ENCODE data around the gene FOXN3. TPM values are rescaled to one million over a fixed set of nuclear protein-coding genes. Genes with fewer than 3 reads are reported as not detected.

The FOXN3 gene
- total RNA-seq, 2 donors from 2014 or later, result 46.8 to 72.6 TPM

DNA sequence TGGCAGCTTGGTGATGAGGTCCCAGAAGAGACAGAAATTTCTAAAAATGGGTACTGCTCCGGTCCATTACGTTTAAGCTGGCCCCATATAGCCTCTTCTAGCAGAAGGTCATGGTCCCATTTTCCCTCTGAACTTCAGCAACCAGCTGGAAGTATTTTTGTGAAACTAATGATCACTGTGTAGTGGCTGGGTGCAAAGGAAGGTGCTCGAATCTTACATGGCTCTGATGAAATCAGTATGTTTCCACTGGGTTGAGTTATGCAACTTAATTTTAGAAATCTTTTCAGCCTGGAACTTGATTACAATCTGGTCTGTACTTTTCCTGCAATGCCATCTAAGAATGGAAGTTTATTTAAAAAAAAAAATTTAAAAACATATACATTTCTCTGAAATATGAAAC is 228.5 kb downstream of the FOXN3 start:
- TF ChIP-seq CTCF (IDR thresholded peaks at IDR 0.05), result no peak
- H3K4me1 ChIP-seq, result no peaks in the 10 kb centered on the region
- H3K9me3 ChIP-seq, result no peaks in the 10 kb centered on the region
- no peak overlapping the region for H3K27ac ChIP-seq
- intact Hi-C loops (cut with DNase I), result loop anchor here (10.0 kb wide), 1 partner anchor 226 kb away; the partner anchor contains the start of gene FOXN3
- no peak for DNase-seq
- H3K9ac ChIP-seq (ENCODE audit: low read depth in 2 of 2, low read length in 2 of 2), result no peak overlapping the region
- H3K36me3 ChIP-seq, result no peaks in the 10 kb centered on the region
- no peak overlapping the region for H3K4me3 ChIP-seq
- no peaks in the 10 kb centered on the region for H3K27me3 ChIP-seq

DNA sequence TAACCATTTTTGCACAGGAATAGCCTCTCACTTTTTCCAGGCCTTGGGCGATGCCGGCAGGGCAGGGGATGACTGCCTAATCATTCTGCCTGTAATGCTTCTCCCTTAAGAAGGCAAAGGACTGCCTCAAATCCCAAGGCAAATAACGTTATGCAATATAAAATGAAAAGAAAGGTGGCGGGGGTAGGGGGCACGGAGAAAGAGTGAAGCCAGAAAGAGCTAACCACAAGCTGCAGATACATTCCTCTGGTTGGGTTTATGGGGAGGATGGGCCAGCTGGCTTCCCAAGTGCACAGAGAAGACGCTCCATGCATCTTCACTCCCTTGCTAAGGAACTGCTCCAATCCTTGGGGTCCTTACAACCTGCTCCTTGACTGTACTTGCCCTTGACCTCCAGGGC is 229.5 kb downstream of the FOXN3 start:
- Histone ChIP-seq H3K9me3 (no peaks in the 10 kb centered on the region), H3K9ac (ENCODE audit: low read depth in 2 of 2, low read length in 2 of 2) (no peak overlapping the region), H3K27ac (no peak overlapping the region), H3K36me3 (no peaks in the 10 kb centered on the region), H3K4me3 (no peak overlapping the region), H3K4me1 (no peaks in the 10 kb centered on the region), H3K27me3 (no peaks in the 10 kb centered on the region)
- intact Hi-C loops (cut with DNase I), result loop anchor here (10.0 kb wide), 1 partner anchor 227 kb away; the partner anchor contains the start of gene FOXN3
- no peak for DNase-seq
- TF ChIP-seq CTCF (IDR thresholded peaks at IDR 0.05), result no peak

DNA sequence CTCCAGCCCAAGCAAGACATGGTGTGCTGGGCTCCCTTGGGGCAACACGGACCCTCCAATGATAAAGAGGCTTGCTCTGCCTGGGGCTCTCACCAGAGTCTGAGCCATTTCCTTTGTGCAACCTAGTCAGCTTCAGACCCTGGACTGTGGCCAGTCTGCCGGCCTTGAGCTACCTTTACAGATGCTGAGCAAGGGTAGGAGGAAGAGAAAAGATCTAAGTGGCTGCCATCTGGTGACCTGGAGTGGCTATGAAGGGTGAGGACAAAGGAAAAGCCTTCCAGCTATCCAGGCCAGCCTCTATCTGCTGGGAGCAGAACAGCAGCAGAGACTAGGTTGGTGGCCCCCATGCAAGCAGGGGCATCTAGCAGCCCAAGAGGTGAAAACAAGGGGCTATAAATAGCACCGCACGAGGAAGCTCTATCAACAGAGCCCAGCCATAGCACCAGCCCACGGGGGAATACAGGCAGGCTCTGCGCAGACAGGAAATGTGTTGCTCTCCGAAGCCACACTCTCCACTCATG is 230.1 kb downstream of the FOXN3 start:
- intact Hi-C loops (cut with DNase I), result loop anchor here (10.0 kb wide), 1 partner anchor 228 kb away; the partner anchor contains the start of gene FOXN3

DNA sequence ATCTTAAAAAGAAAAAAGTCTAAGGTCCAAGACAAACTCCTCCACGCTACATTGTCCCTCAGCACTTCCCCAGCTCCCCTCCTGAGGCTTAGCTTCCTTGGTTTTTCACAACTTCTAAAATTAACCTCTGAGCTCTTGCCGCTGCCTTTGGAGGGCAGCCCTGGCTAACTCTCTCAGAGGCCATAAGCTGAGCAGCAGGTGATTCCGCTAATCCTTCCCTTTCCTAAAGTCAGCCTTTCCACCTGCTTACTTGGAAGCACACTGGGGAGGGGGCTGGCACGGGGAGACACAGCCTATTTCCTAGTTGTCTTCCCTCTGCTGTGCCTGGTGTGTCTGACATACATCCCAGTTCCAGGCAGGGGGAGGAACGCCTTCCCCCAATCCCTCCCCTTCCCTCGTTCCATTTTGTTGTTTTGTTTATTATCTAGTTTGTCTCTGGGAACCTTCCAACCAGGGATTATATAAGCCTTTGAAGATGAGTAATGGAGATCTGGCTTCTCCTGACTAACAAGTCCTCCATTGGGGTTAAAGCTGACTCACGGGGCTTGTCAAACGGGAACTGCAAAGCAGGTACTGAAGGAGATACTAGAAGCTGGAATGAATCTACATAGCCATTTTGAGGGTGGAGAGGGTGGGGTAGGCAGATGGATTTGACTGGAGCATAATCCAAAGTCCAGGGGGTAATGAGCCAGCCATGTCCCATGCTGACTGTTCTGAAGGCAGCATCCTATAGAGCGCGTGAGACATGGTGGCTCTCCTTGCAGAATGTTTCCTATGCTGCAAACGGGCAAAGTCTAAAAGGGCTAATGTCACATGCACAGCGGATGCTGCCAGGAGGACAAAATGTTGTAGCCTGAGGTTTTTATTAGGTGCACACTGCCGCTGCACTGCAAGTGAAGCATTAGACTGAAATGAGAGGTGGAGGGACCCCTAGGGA is 230.8 kb downstream of the FOXN3 start:
- no peaks in the 10 kb centered on the region for H3K4me1 ChIP-seq
- H3K9ac ChIP-seq (ENCODE audit: low read depth in 2 of 2, low read length in 2 of 2), result no peak overlapping the region
- no peak overlapping the region for H3K4me3 ChIP-seq
- no peaks in the 10 kb centered on the region for H3K9me3 ChIP-seq
- H3K27me3 ChIP-seq, result no peaks in the 10 kb centered on the region
- TF ChIP-seq CTCF (IDR thresholded peaks at IDR 0.05), result no peak
- no peak for DNase-seq
- intact Hi-C loops (cut with DNase I), result loop anchor here (10.0 kb wide), 1 partner anchor 229 kb away; the partner anchor contains the start of gene FOXN3
- H3K27ac ChIP-seq, result no peak overlapping the region
- H3K36me3 ChIP-seq, result no peaks in the 10 kb centered on the region

More for the DNA sequence above, 230.1 kb downstream of the FOXN3 start:
- H3K9me3 ChIP-seq, result no peaks in the 10 kb centered on the region
- TF ChIP-seq CTCF (IDR thresholded peaks at IDR 0.05), result no peak
- H3K27me3 ChIP-seq, result no peaks in the 10 kb centered on the region
- H3K4me1 ChIP-seq, result no peaks in the 10 kb centered on the region
- DNase-seq, result no peak
- no peaks in the 10 kb centered on the region for H3K36me3 ChIP-seq
- H3K4me3 ChIP-seq, result no peak overlapping the region
- H3K9ac ChIP-seq (ENCODE audit: low read depth in 2 of 2, low read length in 2 of 2), result no peak overlapping the region
- no peak overlapping the region for H3K27ac ChIP-seq

DNA sequence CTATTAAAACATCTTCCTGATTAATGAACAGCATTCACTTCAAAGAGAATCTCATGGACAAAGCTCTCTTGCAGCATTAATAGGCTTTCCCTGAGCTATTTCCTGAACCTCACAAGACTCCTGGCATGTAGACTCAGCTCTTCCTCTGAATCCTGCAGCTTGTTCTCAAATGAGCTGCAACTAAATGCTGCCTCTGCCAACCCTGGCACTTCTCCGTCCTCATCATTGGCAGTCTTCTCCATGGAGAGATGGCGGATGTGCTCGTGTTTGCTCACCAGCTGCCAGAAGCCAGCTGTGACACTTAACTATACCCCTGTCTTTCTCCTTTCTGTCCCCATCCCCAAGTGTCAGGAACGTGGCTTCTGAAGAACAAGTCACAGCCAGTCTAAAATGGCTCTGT is 232.1 kb downstream of the FOXN3 start:
- no peak for DNase-seq
- TF ChIP-seq CTCF (IDR thresholded peaks at IDR 0.05), result no peak
- Histone ChIP-seq H3K4me1 (no peaks in the 10 kb centered on the region), H3K36me3 (no peaks in the 10 kb centered on the region), H3K9me3 (no peaks in the 10 kb centered on the region), H3K27me3 (no peaks in the 10 kb centered on the region), H3K4me3 (no peak overlapping the region), H3K27ac (no peak overlapping the region), H3K9ac (ENCODE audit: low read depth in 2 of 2, low read length in 2 of 2) (no peak overlapping the region)
- intact Hi-C loops (cut with DNase I), result loop anchor here (5.0 to 10.0 kb wide), 2 partner anchors 230 to 727 kb away; partner anchors contain the start of gene FOXN3

Measured in colonic mucosa (tissue), 4 donors.